Ishikawa (cell line): ENCODE results near the gene BICDL2.

Experiments used
- CEBPB ChIP-seq: IDR thresholded peaks from 2 replicates; pipeline ENCODE4 v1.6.1; 2012
- CREB1 ChIP-seq: IDR thresholded peaks from 2 replicates; pipeline ENCODE4 v1.6.1; 2012; ENCODE audit warnings: low read depth
- EGR1 ChIP-seq: IDR thresholded peaks from 2 replicates; pipeline ENCODE4 v1.6.1; 2012
- EP300 ChIP-seq: IDR thresholded peaks from 2 replicates; pipeline ENCODE4 v1.6.1; 2012; ENCODE audit warnings: borderline replicate concordance
- FOXM1 ChIP-seq: IDR thresholded peaks from 2 replicates; pipeline ENCODE4 v1.6.1; 2012; ENCODE audit warnings: low read depth, borderline replicate concordance
- MAX ChIP-seq: IDR thresholded peaks from 2 replicates; pipeline ENCODE4 v1.6.1; 2012
- NFIC ChIP-seq: IDR thresholded peaks from 2 replicates; pipeline ENCODE4 v1.6.1; 2012
- RAD21 ChIP-seq: IDR thresholded peaks from 2 replicates; pipeline ENCODE4 v1.6.1; 2012; ENCODE audit warnings: low read depth
- REST ChIP-seq: IDR thresholded peaks from 2 replicates; pipeline ENCODE4 v1.6.1; 2012; ENCODE audit warnings: low read depth, mild to moderate bottlenecking
- TAF1 ChIP-seq: IDR thresholded peaks from 2 replicates; pipeline ENCODE4 v1.6.1; 2012; ENCODE audit warnings: low read depth, mild to moderate bottlenecking
- TCF12 ChIP-seq: IDR thresholded peaks from 2 replicates; pipeline ENCODE4 v1.6.1; 2012; ENCODE audit warnings: low read depth
- TEAD4 ChIP-seq: IDR thresholded peaks from 2 replicates; pipeline ENCODE4 v1.6.1; 2012
- USF1 ChIP-seq: IDR thresholded peaks from 2 replicates; pipeline ENCODE4 v1.6.1; 2012
- YY1 ChIP-seq: IDR thresholded peaks from 2 replicates; pipeline ENCODE4 v1.6.1; 2012; ENCODE audit warnings: low read depth
- ZBTB7A ChIP-seq: IDR thresholded peaks from 2 replicates; pipeline ENCODE4 v1.6.1; 2012; ENCODE audit warnings: low read depth

Gene BICDL2

GRCh38 chr16:3049921-3050481 lies 13.3 kb upstream of the BICDL2 start:
- TF ChIP-seq CREB1 (no peak), NFIC (no peak), TAF1 (no peak), MAX (no peak), ZBTB7A (no peak), TEAD4 (no peak)

- no peak for TF ChIP-seq TCF12
- TF ChIP-seq YY1: no peak
- TF ChIP-seq EGR1: no peak
- TF ChIP-seq TAF1: no peak
- no peak for TF ChIP-seq FOXM1
- TF ChIP-seq CREB1: no peak
- TF ChIP-seq RAD21: no peak
- no peak for TF ChIP-seq USF1
- TF ChIP-seq ZBTB7A: no peak
- no peak for TF ChIP-seq TEAD4
- TF ChIP-seq MAX: no peak
- TF ChIP-seq CEBPB: no peak
Measured at GRCh38 chr16:3047387-3047720, 10.6 kb upstream of the BICDL2 start.

GRCh38 chr16:3046641-3047386 lies 10.1 kb upstream of the BICDL2 start:
- 0 out of 2 replicates have a peak, but pooled peaks have one; percentile 8 for TF ChIP-seq ZBTB7A
- no peak for TF ChIP-seq REST
- TF ChIP-seq EP300: no peak
- TF ChIP-seq CREB1: no peak
- TF ChIP-seq MAX: no peak
- TF ChIP-seq EGR1: no peak
- TF ChIP-seq CEBPB: no peak
- TF ChIP-seq USF1: no peak

- no peak for TF ChIP-seq FOXM1
- TF ChIP-seq REST: no peak
- no peak for TF ChIP-seq EGR1
- TF ChIP-seq NFIC: no peak
- peak; percentile 42; the same call in 1 of the 2 replicates for TF ChIP-seq USF1
- TF ChIP-seq RAD21: no peak
- no peak for TF ChIP-seq CREB1
- no peak for TF ChIP-seq CEBPB
- no peak for TF ChIP-seq TEAD4
- TF ChIP-seq EP300: no peak
- no peak for TF ChIP-seq YY1
- peak; percentile 50; the same call in 1 of the 2 replicates for TF ChIP-seq MAX
- peak; percentile 74 for TF ChIP-seq ZBTB7A
- TF ChIP-seq TAF1: no peak
- TF ChIP-seq TCF12: no peak
Measured at GRCh38 chr16:3045758-3046640, 9.3 kb upstream of the BICDL2 start, which contains the start of gene MMP25. Gene MMP25, plus strand, starts transcription at chr16:3046561. Its CDS starts 357 bp downstream, at chr16:3046918.

GRCh38 chr16:3044708-3045107 lies 8.0 kb upstream of the BICDL2 start:
- TF ChIP-seq CEBPB (no peak), TEAD4 (no peak), RAD21 (no peak), ZBTB7A (no peak), EP300 (no peak), EGR1 (no peak), YY1 (no peak), FOXM1 (no peak)
